Sigmoid colon (tissue), 3 donors: ENCODE results near the gene CCDC85B.

Source experiments
- CTCF ChIP-seq, 4 experiments: fragments of 450-650 bp in 3 of 4; fragments of 200-600 bp in 1 of 4; IDR thresholded peaks; one replicate each; pipeline ENCODE4 v1.5.1; 2016 to 2019; ENCODE audit warnings: antibody characterized with exemption in 4 of 4, mild to moderate bottlenecking in 3 of 4, moderate library complexity in 2 of 4
- POLR2A ChIP-seq, 2 donors: fragments of 450-650 bp; IDR thresholded peaks; one replicate each; pipeline ENCODE4 v1.6.1; 2016; ENCODE audit warnings: antibody characterized with exemption in 2 of 2, mild to moderate bottlenecking in 2 of 2, moderate library complexity in 2 of 2

GRCh38 chr11:65862941-65863888 lies 27.3 kb upstream of the CCDC85B start:
- no peak for TF ChIP-seq CTCF (IDR thresholded peaks at IDR 0.05)
- TF ChIP-seq POLR2A (IDR thresholded peaks at IDR 0.05): no peak
